Mesangial cell (primary cell): ENCODE measurements around the gene NOL12. TPM values are rescaled to one million over a fixed set of nuclear protein-coding genes. Genes with fewer than 3 reads are reported as not detected.

Experiments
- total RNA-seq: library from RNA; depleted of rRNA; stranded (reverse); fragments of >200 nt; gene quantifications from 2 replicates; pipeline ENCODE4 v1.2.3, GENCODE V29; 2015

NOL12 gene, protein sequence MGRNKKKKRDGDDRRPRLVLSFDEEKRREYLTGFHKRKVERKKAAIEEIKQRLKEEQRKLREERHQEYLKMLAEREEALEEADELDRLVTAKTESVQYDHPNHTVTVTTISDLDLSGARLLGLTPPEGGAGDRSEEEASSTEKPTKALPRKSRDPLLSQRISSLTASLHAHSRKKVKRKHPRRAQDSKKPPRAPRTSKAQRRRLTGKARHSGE
- total RNA-seq: 24.7 and 32.1 TPM in 2 replicates

DNA sequence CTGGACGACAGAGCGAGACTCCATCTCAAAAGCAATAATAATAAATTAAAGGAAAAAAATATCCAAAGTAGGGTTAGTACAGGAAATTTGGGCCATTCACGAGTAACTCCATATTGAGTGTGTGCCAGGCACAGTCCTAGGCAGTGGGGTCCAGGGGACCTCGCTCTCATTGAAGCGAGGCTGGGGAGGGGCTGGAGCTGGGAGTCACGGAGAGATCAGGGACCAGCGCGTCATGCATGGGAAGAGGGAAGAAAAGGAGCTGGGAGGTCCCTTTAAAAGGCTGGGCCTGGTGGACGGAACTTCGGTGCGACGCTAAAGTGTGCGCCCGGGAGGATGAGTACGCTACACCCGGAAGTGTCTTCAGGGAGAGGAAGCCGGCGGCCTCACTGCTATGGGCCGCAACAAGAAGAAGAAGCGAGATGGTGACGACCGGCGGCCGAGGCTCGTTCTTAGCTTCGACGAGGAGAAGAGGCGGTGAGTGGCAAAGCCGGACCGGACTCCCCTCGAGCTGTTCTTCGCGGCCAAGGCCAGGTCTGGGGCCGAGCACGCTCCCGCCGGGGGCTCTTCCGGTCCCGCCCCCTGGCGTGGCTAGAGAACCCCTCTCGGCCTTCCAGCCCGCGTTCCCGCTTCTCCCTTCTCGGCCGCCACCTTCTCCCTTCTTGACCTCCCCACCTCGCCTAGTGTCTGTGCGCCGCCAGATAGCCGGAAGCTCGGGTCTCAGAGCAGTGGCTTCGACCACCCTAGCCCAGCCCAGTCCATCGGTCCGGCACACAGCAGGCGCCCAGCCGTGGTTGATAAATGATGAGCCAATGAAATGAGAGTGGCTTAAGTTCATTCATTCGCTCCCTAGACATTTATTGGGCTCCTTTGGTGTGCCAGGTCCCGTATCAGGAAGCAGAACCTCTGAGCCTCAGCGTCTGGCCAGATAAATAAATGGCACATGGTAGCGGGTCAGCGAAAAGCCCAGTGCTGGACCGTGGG, at the start of gene NOL12:
TSS of gene NOL12 (plus strand) at position 342 of the 981 bp plus-strand sequence. CDS start at position 392, 50 bp downstream.

DNA sequence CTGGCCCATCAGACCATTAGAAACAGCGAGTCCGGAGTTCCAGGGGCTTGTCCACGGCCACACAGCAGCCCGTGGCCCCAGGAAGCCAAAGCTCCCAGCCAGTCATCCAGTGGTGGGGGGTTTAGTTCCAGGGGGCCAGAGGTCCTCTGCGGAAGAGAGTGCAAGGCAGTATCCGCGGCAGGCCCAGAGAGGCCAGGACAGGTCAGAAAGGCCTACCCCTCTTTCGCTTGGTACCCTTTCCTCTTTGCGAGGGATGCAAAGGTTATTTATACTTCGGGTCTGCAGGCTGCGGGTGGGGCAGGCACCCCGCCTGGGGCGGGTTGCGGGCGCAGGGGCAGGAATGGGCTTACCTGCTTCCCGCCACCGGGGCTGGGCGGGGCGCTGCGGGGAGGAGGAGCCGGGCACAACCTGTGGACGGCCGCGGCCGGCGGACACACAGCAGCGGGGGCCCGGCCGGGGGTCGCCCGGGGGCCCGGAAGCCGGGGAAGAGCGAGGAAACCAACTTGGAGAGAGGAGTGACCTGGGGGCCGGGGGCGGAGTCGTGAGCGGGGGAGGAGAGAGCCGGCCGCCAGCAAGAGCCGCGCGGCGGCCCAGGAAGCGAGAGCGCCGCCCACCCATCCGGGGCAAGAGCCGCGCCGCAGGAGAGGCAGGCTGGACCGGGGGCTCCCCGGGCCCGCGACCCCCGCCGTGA, 46.9 kb upstream of the NOL12 start, which contains the start of gene SH3BP1:
TSS of gene SH3BP1 (plus strand) at position 600 of the 691 bp plus-strand sequence. CDS start 119 bp downstream, outside the sequence.

DNA sequence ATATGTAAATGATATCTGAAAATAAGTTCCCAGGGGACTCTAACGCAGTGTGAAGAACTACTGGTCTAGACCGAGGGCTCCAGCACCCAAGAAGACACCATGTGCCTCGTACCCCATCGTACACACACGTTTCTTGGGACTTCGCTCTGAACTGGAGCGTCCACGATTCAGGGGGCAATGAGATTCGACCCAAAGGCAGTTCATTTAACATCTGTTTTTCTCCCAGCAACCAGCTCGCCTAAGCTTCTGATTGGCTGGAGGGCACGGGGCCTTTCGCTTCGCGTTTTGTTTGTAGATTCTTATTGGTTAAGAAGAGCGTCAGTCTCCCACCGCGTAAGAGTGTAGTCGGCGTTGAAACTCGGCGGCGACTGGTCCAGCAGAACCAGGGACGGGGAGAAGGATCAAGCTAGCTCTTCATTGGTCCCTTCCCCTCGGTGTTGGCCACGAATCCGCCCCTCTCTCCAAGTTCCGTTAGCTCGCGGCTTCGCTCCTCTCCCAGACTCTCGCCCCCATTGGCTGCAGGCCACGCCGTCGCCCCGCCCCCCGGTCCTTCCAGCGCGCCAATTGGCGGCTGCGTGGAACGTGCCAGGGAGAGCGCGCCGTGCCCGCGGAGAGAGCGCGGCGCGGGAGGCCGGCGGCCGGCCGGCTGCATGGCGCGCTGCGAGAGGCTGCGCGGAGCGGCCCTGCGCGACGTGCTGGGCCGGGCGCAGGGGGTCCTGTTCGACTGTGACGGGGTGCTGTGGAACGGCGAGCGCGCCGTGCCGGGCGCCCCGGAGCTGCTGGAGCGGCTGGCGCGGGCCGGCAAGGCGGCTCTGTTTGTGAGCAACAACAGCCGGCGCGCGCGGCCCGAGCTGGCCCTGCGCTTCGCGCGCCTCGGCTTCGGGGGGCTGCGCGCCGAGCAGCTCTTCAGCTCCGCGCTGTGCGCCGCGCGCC, 27.7 kb upstream of the NOL12 start, which contains the start of gene PDXP:
TSS of gene PDXP (plus strand) at position 591 of the 933 bp plus-strand sequence. CDS start at position 651, 60 bp downstream.

DNA sequence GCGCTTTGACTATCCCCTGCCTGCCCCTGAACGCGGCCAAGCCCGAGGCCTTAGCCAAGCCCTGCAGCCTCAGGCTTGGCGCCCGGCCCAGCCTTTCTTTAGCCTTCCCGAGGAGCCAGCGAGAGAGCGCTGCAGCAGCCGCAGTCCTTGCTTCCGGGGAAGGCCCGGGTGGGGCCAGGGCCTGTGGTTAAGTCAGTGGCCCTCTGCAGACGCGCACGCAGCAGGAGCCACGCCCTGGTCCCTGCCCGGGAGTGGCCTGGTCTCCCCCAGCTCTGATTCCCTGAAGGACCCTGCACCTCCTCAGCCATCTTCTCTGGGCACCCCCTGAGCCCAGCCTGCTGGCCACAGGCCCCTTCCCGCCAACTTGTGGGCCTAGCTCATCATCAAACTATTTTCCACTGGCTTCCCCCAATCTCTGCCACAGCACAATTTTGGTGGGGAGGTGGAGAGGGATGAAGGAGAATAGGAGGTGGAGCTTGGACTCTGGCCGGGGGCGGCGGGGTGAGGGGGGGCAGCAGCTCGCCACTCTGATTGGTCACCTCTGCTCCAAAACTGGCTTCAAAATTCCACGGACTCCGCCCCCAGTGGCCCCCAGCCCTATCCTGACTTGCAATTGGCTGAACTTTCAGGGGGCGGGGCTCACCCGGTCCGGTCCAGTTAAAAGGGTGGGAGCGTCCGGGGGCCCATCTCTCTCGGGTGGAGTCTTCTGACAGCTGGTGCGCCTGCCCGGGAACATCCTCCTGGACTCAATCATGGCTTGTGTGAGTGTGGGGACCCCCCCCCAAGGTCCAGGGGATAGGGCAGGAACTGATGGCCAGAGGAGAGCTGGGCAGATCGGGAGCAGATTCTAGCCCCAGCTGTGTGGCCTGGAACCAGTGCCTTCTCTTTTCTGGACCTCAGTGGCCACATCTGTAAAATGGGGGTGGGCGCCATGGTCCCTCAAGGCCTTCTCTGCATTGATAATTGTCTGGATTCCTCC, 10.9 kb upstream of the NOL12 start, which contains the start of gene LGALS1:
TSS of gene LGALS1 (plus strand) at position 686 of the 979 bp plus-strand sequence. CDS start at position 753, 67 bp downstream.

DNA sequence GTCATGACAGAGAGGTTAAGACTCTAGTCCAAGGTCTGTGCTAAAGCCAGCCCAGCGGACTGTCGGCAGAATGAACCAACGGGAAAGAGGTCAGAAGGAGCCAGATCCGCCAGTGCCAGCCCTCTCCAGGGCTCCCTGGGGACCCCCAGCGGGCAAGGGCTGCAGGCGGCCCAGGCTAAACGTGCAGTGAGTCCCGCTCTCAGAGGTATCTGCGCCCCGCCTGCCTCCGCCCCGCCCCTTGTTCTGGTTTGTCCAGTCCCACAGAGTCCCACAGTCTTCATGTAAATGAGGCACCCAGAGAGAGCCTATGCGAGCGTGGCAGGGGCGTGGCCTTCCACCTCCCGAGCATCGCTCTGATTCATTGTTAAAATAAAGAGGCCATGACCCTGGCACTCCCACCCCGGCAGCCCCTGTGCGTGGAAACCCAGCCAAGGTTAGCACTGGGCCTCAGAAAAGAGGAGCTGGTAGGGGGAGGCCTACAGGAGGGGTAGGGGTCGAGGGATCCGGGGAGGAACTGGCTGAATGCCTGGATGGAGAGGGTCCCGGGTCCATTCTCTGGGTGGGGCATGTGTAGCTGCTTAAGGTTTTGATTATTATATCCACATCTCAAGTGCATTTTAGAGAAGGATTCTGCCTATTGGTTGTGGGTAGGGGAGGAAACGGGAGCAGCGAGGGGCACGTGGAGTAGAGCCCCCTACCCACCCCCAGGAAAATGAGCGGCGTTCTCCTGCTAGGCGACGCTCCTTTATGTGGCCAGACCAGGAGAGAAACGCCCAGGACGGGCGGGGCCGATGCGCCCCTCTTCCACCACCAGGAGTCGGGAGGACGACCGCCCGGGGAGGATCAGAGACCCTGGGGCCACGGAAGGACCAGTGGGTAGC, 10.8 kb downstream of the NOL12 start, which contains the start of gene TRIOBP:
TSS of gene TRIOBP (plus strand) at position 392 of the 881 bp plus-strand sequence. CDS start 4,318 bp downstream, outside the sequence.

Other genes with a start within 250 kb of the NOL12 start
- gene MFNG, start 200.0 kb upstream of the NOL12 start, total RNA-seq: 0.16 and 1.5 TPM in 2 replicates
- 51.3 and 56.4 TPM in 2 replicates for gene CARD10, start 166.9 kb upstream of the NOL12 start, total RNA-seq
- gene CDC42EP1, start 125.9 kb upstream of the NOL12 start, total RNA-seq: 138 and 149 TPM in 2 replicates
- gene LGALS2, start 106.3 kb upstream of the NOL12 start, total RNA-seq: 0.89 TPM in 1 of 2 replicates, not detected in the other
- gene GGA1, start 77.5 kb upstream of the NOL12 start, total RNA-seq: 43.2 and 54.6 TPM in 2 replicates
- 13.4 and 14.8 TPM in 2 replicates for gene SH3BP1, start 46.7 kb upstream of the NOL12 start, total RNA-seq
- 17.2 and 23.8 TPM in 2 replicates for gene PDXP, start 27.6 kb upstream of the NOL12 start, total RNA-seq
- gene LGALS1, start 10.7 kb upstream of the NOL12 start, total RNA-seq: 1,545 and 4,007 TPM in 2 replicates
- gene TRIOBP, start 10.7 kb downstream of the NOL12 start, total RNA-seq: 86.2 and 106 TPM in 2 replicates
- 23.1 and 32.8 TPM in 2 replicates for gene GCAT, start 121.6 kb downstream of the NOL12 start, total RNA-seq
- not detected in 2 replicates for gene GALR3, start 137.0 kb downstream of the NOL12 start, total RNA-seq
- gene ANKRD54, start 158.0 kb downstream of the NOL12 start, total RNA-seq: 20.0 and 29.8 TPM in 2 replicates
- gene EIF3L, start 163.1 kb downstream of the NOL12 start, total RNA-seq: 301 and 455 TPM in 2 replicates
- 38.4 and 58.7 TPM in 2 replicates for gene MICALL1, start 220.0 kb downstream of the NOL12 start, total RNA-seq